Umbilical cord (tissue), 2 donors: ENCODE data around the gene TAF11L2. TPM values are rescaled to one million over a fixed set of nuclear protein-coding genes. Genes with fewer than 3 reads are reported as not detected.
"Not testable (repeated sequence)": the region's sequence is repeated elsewhere in the genome, so short reads cannot be mapped to it uniquely, and the experiment has no call there.

Experiments used
- DNase-seq: peaks from one replicate; pipeline ENCODE4 v3.0.0-alpha.2; 2015; ENCODE audit warnings: low spot score
- total RNA-seq: library from RNA; depleted of rRNA; stranded (reverse); fragments of >200 nt; gene quantifications from one replicate; pipeline ENCODE4 v1.2.3, GENCODE V29; 2014; ENCODE audit warnings: low replicate concordance; ENCODE audit not compliant: insufficient read depth

TAF11L2 gene
- total RNA-seq, 1 donor from 2014 or later: 5.3 TPM

DNA sequence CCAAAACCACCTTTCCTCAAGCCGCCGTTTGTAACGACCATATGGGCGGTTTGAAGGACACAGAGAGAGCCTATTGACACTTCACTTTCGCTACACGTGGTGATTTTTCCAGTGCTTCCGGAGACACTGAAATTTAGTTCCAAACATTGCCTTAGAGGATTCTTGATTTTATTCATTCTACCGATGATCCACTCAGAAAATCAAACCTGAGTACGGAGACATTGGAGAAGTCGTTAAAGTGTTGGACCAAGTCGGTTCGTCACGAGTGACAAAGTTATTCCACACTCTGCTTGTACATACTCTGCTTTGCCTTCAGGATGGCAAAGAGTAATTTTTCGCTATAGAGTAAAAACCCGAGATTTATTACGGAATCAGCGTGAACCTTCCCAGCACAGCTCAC is 28.5 kb downstream of the TAF11L2 start:
- not testable (repeated sequence) for DNase-seq

DNA sequence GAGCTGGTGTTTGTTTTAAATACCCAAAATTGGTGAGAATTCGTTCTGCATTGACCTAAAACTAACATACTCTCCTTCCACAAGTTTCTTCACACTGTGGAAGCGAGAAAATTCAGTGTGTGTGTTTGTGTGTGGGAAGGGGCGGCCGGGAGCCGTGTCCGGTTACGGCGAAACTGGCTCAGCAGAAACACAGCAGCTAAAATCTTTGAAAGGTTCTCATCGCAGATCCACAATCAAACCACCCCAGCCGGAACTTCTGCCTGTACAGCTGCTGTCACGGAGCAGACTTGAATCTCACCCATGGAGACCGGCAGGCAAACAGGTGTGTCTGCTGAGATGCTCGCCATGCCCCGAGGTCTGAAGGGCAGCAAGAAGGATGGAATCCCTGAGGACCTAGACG is 30.3 kb downstream of the TAF11L2 start, which contains the start of gene TAF11L6:
TAF11L6 (plus strand) TSS at position 301 of the 400 bp plus-strand sequence.
- DNase-seq: not testable (repeated sequence)

Other genes with a start within 250 kb of the TAF11L2 start
- not detected for gene TAF11L3, start 20.1 kb downstream of the TAF11L2 start, total RNA-seq
- gene TAF11L4, start 23.6 kb downstream of the TAF11L2 start, total RNA-seq: not detected
- 16.4 TPM for gene TAF11L5, start 27.0 kb downstream of the TAF11L2 start, total RNA-seq
- gene TAF11L6, start 30.4 kb downstream of the TAF11L2 start, total RNA-seq: not detected
- gene TAF11L7, start 87.5 kb downstream of the TAF11L2 start, total RNA-seq: not detected
- gene TAF11L8, start 92.7 kb downstream of the TAF11L2 start, total RNA-seq: not detected
- gene TAF11L9, start 96.2 kb downstream of the TAF11L2 start, total RNA-seq: 16.4 TPM
- gene TAF11L10, start 99.6 kb downstream of the TAF11L2 start, total RNA-seq: 16.4 TPM
- gene TAF11L11, start 106.0 kb downstream of the TAF11L2 start, total RNA-seq: 0.96 TPM
- gene TAF11L12, start 112.2 kb downstream of the TAF11L2 start, total RNA-seq: 0.96 TPM
- 5.3 TPM for gene TAF11L13, start 133.9 kb downstream of the TAF11L2 start, total RNA-seq
- 9.4 TPM for gene TAF11L14, start 136.2 kb downstream of the TAF11L2 start, total RNA-seq